Measurements from ENCODE around the gene SLC7A10. TPM values are rescaled to one million over a fixed set of nuclear protein-coding genes. Genes with fewer than 3 reads are reported as not detected.

The SLC7A10 gene
- total RNA-seq = 1 to 10 TPM in 1 of 4 donors, under 1 TPM in 1, not detected in 2; 0.27 to 1.1 TPM
- polyA plus RNA-seq = 1 to 10 TPM in 1 of 3 donors, not detected in 2; 1.4 TPM

GRCh38 chr19:33225458-33225926, at the start of gene SLC7A10:
SLC7A10 (minus strand) TSS chr19:33225850; CDS start chr19:33225703, 147 bp downstream.
- TF ChIP-seq POLR2A (IDR thresholded peaks at IDR 0.05) (no peak), POLR2AphosphoS5 (IDR thresholded peaks at IDR 0.05) (no peak), EP300 (IDR thresholded peaks at IDR 0.05) (no peak)
- TF ChIP-seq, protein P1, sequence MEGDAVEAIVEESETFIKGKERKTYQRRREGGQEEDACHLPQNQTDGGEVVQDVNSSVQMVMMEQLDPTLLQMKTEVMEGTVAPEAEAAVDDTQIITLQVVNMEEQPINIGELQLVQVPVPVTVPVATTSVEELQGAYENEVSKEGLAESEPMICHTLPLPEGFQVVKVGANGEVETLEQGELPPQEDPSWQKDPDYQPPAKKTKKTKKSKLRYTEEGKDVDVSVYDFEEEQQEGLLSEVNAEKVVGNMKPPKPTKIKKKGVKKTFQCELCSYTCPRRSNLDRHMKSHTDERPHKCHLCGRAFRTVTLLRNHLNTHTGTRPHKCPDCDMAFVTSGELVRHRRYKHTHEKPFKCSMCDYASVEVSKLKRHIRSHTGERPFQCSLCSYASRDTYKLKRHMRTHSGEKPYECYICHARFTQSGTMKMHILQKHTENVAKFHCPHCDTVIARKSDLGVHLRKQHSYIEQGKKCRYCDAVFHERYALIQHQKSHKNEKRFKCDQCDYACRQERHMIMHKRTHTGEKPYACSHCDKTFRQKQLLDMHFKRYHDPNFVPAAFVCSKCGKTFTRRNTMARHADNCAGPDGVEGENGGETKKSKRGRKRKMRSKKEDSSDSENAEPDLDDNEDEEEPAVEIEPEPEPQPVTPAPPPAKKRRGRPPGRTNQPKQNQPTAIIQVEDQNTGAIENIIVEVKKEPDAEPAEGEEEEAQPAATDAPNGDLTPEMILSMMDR (IDR thresholded peaks at IDR 0.05) = no peak
- H3K4me1 ChIP-seq = peaks cover 0 to 21% (median 13%) of the 10 kb centered on the region in 4 donors
- no peak for DNase-seq
- intact Hi-C loops (cut with DNase I) = no loop called here
- peaks cover 3 to 17% (median 13%) of the 10 kb centered on the region in 4 donors for H3K9me3 ChIP-seq
- H3K4me3 ChIP-seq = peak within 1 kb of the TSS in 2 of 4 donors; percentile 15 to 22
- WGBS, 2 donors = 3 to 5% methylated on average over 62 of the region's 62 CpGs
- peaks cover 28 to 84% (median 45%) of the 10 kb centered on the region in 3 donors for H3K27me3 ChIP-seq
- H3K27ac ChIP-seq = no peak within 1 kb of the TSS
- H3K36me3 ChIP-seq = no peaks in the 10 kb centered on the region

DNA sequence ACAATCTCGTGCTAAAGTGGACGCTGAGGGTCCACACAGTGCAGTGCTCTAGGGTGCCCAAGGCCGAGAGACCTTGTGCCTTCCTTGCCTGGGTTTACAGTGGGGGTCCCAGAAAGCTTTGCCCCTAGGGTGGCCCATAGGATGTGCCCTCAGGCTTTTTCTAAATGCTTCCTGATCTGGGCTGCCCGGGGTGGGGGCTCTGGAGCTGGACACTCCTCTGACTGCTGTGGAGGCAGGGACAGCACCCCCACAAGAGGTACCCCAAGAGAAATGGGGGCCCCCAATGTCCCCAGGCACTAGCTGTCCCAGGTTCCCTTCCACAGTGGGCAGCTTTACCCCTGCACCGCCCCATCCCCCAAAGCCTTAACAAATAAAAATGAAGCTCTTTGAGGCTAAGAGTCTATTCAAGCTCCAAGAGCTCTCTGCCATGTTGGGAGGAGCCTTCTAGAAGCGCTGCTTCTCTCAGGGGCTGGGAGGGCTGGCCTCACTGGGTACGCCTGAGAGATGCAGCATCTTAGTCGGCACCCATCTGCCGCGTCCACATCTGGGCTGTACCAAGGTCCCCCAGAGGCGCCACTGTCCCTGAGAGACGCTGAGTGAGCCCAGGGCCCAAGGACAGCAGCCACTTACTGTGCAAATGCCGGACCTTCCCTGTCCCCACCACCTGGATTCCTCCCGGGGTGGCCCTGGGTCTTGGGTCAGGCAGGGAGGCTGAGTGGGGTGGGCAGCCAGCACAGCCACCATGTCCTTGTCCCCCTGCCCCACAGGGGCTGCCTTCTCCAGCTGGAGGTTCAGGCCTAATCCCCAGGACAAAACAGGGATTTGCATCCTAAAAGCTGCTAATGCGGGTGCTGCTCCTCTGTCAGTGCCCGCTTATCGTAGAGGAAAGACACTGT, 49.3 kb upstream of the SLC7A10 start:
- 77 to 86% methylated on average over 17 of the region's 17 CpGs for WGBS, 2 donors
- peaks cover 0 to 5% (median 0%) of the 10 kb centered on the region in 4 donors for H3K4me1 ChIP-seq
- TF ChIP-seq, protein P1 (IDR thresholded peaks at IDR 0.05) = no peak
- no peak for TF ChIP-seq POLR2A (IDR thresholded peaks at IDR 0.05)
- no peak for TF ChIP-seq EP300 (IDR thresholded peaks at IDR 0.05)
- no peak overlapping the region for H3K4me3 ChIP-seq
- H3K27ac ChIP-seq = peak overlapping the region in 1 of 4 donors; percentile 12
- intact Hi-C loops (cut with DNase I) = no loop called here
- H3K9me3 ChIP-seq = no peaks in the 10 kb centered on the region
- H3K27me3 ChIP-seq = no peaks in the 10 kb centered on the region
- no peaks in the 10 kb centered on the region for H3K36me3 ChIP-seq
- no peak for DNase-seq

DNA sequence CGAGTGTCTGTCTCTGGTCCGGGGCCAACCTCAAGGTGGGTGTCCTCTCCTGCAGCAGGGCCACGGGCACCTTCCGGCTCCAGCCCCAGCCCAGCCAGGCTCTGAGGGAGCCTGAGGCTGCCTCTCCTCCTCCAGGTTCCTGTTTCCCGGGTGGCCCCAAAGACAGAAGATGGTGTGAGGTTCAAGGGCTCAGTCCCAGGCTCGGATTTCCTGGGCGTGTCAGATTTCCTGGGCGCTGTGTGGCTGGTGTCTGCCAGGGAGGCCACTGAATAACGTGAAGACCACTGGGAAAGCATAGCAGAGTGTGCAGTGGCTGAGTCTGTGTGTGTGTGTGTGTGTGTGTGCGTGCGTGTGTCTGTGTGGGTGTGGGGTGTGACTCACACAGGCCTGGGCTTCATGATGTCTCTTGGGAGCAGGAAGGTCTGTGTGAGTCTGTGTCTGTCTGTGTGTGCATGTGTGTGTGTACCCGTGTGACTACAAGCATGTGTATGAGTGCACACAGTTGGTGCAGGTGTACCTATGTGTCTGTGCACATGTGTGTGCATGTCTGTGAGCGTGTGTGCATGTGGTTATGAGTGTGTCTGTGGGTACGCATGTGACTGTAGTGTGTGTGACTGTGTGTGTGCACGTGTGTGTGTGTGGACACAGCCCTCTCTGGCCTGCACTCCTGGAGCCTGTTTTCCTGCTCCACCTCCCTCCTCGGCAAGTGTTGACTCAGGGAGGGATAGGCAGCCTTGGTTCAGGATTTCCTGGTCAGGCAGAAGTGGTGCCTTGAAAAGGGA, 48.4 kb upstream of the SLC7A10 start:
- Histone ChIP-seq H3K27ac (peak overlapping the region in 1 of 4 donors; percentile 12), H3K4me1 (peaks cover 0 to 5% (median 0%) of the 10 kb centered on the region in 4 donors), H3K36me3 (no peaks in the 10 kb centered on the region), H3K9me3 (no peaks in the 10 kb centered on the region), H3K4me3 (no peak overlapping the region), H3K27me3 (no peaks in the 10 kb centered on the region)
- DNase-seq = no peak
- 17 to 53% methylated on average over 16 of the region's 16 CpGs for WGBS, 2 donors
- TF ChIP-seq POLR2A (IDR thresholded peaks at IDR 0.05) (no peak), EP300 (IDR thresholded peaks at IDR 0.05) (no peak), POLR2AphosphoS5 (IDR thresholded peaks at IDR 0.05) (no peak)
- TF ChIP-seq, protein P1 (IDR thresholded peaks at IDR 0.05) = no peak
- intact Hi-C loops (cut with DNase I) = no loop called here

DNA sequence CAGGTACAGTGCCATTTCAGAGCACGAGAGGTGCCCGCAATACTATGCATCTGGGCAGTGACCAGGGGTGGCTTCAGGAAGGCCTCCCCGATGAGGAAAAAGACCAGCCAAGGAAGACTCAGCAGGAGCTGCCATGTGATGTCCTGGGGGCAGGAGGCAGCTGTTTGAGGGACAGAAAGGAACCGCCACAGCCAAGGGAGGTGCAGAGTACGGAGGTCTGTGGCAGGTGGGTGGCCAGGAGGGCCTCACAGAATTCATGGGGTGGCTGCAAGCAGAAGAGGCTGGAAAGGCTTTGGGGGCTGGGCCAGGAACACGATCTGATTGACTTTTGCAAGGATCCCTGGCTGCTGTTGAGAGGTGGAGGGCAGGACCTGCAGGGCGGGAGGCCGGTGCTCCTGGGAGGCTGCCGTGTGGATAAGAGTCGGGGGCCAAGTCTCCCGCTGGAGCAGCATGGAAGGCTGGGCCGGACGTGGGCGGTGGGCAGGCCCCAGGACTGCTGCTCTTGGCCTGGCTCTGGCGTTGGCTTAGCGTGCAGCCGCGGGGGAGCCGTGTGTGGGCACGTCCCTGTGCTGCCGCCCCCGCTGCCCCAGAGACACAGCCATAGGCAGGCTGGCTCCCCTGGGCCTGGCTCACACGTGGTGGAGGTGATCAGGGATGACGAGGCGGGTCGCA, 47.6 kb upstream of the SLC7A10 start:
- intact Hi-C loops (cut with DNase I) = no loop called here
- 84 to 91% methylated on average over 26 of the region's 26 CpGs for WGBS, 2 donors

More for the DNA sequence above, 47.6 kb upstream of the SLC7A10 start:
- no peaks in the 10 kb centered on the region for H3K36me3 ChIP-seq
- DNase-seq = no peak
- no peak overlapping the region for H3K4me3 ChIP-seq
- H3K27me3 ChIP-seq = no peaks in the 10 kb centered on the region
- H3K4me1 ChIP-seq = peaks cover 0 to 5% (median 0%) of the 10 kb centered on the region in 4 donors
- H3K9me3 ChIP-seq = no peaks in the 10 kb centered on the region
- H3K27ac ChIP-seq = no peak overlapping the region
- TF ChIP-seq POLR2AphosphoS5 (IDR thresholded peaks at IDR 0.05) (no peak), EP300 (IDR thresholded peaks at IDR 0.05) (no peak), POLR2A (IDR thresholded peaks at IDR 0.05) (no peak)
- TF ChIP-seq, protein P1 (IDR thresholded peaks at IDR 0.05) = no peak
